Measurements from ENCODE around the gene MRPL10.

- no peak for TF ChIP-seq CTCF (IDR thresholded peaks at IDR 0.05; ENCODE audit: low read length)
- TF ChIP-seq EZH2 (optimal IDR thresholded peaks at IDR 0.05; ENCODE audit: low read depth, low read length) = no peak
- TF ChIP-seq EZH2phosphoT487 (IDR thresholded peaks at IDR 0.05; ENCODE audit: low read length) = no peak
These were observed 28.1 kb downstream of the MRPL10 start for GRCh38 chr17:47803201-47803600.

All from MM.1S (cell line).